CD4-positive, alpha-beta memory T cell (primary cell): Measurements from ENCODE around the gene CIB4. TPM values are rescaled to one million over a fixed set of nuclear protein-coding genes. Genes with fewer than 3 reads are reported as not detected.
"Not testable (repeated sequence)": the region's sequence is repeated elsewhere in the genome, so short reads cannot be mapped to it uniquely, and the experiment has no call there.

Experiments
- CTCF ChIA-PET: fragments of 350-600 bp; sonication (Branson Sonifier 250); formaldehyde crosslinking; loops from one replicate; lab custom pipeline; 2021; ENCODE audit warnings: inconsistent platforms; ENCODE audit not compliant: partially characterized antibody; lab: Charles Lee
- POLR2A ChIA-PET: fragments of 350-600 bp; sonication (Branson Sonifier 250); formaldehyde crosslinking; loops from one replicate; lab custom pipeline; 2021; ENCODE audit not compliant: partially characterized antibody; lab: Charles Lee
- DNase-seq, 5 donors: peaks; one replicate each; pipeline versions ENCODE4 v3.0.0 to v3.0.0-alpha.2; 2020 to 2022; ENCODE audit warnings: mixed read lengths in 1 of 5
- H3K27ac ChIP-seq: one replicate; pipeline ENCODE4 v1.7.0; 2013; ENCODE audit warnings: low read depth, low read length
- H3K27me3 ChIP-seq: 2 replicates; pipeline ENCODE4 v1.7.0; 2013; ENCODE audit warnings: mild to moderate bottlenecking, low read length, moderate library complexity; ENCODE audit not compliant: insufficient read depth
- H3K36me3 ChIP-seq: 2 replicates; pipeline ENCODE4 v1.7.0; 2013; ENCODE audit warnings: mild to moderate bottlenecking, low read length, moderate library complexity; ENCODE audit not compliant: insufficient read depth
- H3K4me1 ChIP-seq: 2 replicates; pipeline ENCODE4 v1.7.0; 2013; ENCODE audit warnings: mild to moderate bottlenecking, low read length, moderate library complexity; ENCODE audit not compliant: insufficient read depth
- H3K4me3 ChIP-seq, 2 donors: one replicate each; pipeline ENCODE4 v1.7.0; 2013; ENCODE audit warnings: low read length in 2 of 2, mild to moderate bottlenecking in 1 of 2
- H3K9me3 ChIP-seq, 2 donors: one replicate each; pipeline ENCODE4 v1.7.0; 2013; ENCODE audit warnings: low read length in 2 of 2, control low read depth in 1 of 2; ENCODE audit not compliant: control insufficient read depth in 1 of 2
- H3K27ac Mint-ChIP-seq, 7 donors: one replicate each; pipeline ENCODE4 v1.8.0; 2020 to 2021; ENCODE audit warnings: mixed read lengths in 7 of 7, mild to moderate bottlenecking in 6 of 7, inconsistent platforms in 3 of 7, moderate library complexity in 3 of 7
- H3K27me3 Mint-ChIP-seq, 2 donors: one replicate each; pipeline ENCODE4 v1.8.0; 2020 to 2021; ENCODE audit warnings: mixed read lengths in 2 of 2
- H3K36me3 Mint-ChIP-seq, 2 donors: one replicate each; pipeline ENCODE4 v1.8.0; 2020 to 2021; ENCODE audit warnings: mixed read lengths in 2 of 2, inconsistent platforms in 1 of 2, mild to moderate bottlenecking in 1 of 2
- H3K4me1 Mint-ChIP-seq, 4 donors: one replicate each; pipeline ENCODE4 v1.8.0; 2020 to 2021; ENCODE audit warnings: mixed read lengths in 4 of 4, mild to moderate bottlenecking in 1 of 4
- H3K4me3 Mint-ChIP-seq, 8 donors: one replicate each; pipeline ENCODE4 v1.8.0; 2020 to 2021; ENCODE audit warnings: mixed read lengths in 8 of 8, mild to moderate bottlenecking in 7 of 8, moderate library complexity in 6 of 8, inconsistent platforms in 3 of 8
- H3K9me3 Mint-ChIP-seq, 8 donors: one replicate each; pipeline ENCODE4 v1.8.0; 2020 to 2021; ENCODE audit warnings: mixed read lengths in 8 of 8, mild to moderate bottlenecking in 5 of 8, inconsistent platforms in 3 of 8, moderate library complexity in 1 of 8
- intact Hi-C: fragments of 100-400 bp; cut with micrococcal nuclease; formaldehyde crosslinking; loops from one replicate; pipeline ENCODE4 v1.15.1; 2023
- polyA plus RNA-seq, 2 donors: library from polyadenylated mRNA; unstranded; fragments of 300-500 nt; fragmentation: Illumina TruSeq; gene quantifications; one replicate each; pipeline ENCODE4 v1.2.3, GENCODE V29; 2021
- total RNA-seq, 2 experiments: library from RNA; stranded (reverse); gene quantifications; one replicate each; pipeline ENCODE4 v1.2.3, GENCODE V29; 2021

CIB4 gene
- total and polyA plus RNA-seq, 4 experiments from 2014 or later: not detected

GRCh38 chr2:26571316-26571715 lies 69.8 kb downstream of the CIB4 start:
- DNase-seq: no peak
- POLR2A ChIA-PET: no interaction called here

GRCh38 chr2:26570083-26570430 lies 71.1 kb downstream of the CIB4 start:
- H3K4me1 Mint-ChIP-seq: no peaks in the 10 kb centered on the region
- DNase-seq: no peak
- H3K4me3 ChIP-seq: no peak overlapping the region
- peaks cover 16 to 23% of the 10 kb centered on the region in 2 donors for H3K27me3 Mint-ChIP-seq
- H3K36me3 Mint-ChIP-seq: no peaks in the 10 kb centered on the region
- no peaks in the 10 kb centered on the region for H3K27me3 ChIP-seq
- H3K9me3 Mint-ChIP-seq: peaks cover 0 to 2% (median 0%) of the 10 kb centered on the region in 8 donors
- intact Hi-C loops: loop anchor here (10.0 kb wide), 1 partner anchor 335 kb away; no protein-coding TSS in a partner anchor
- no peaks in the 10 kb centered on the region for H3K36me3 ChIP-seq
- no peaks in the 10 kb centered on the region for H3K4me1 ChIP-seq
- no peak overlapping the region for H3K4me3 Mint-ChIP-seq
- POLR2A ChIA-PET: no interaction called here
- CTCF ChIA-PET: no interaction called here
- no peak overlapping the region for H3K27ac Mint-ChIP-seq
- no peaks in the 10 kb centered on the region for H3K9me3 ChIP-seq
- H3K27ac ChIP-seq: no peak overlapping the region

More at GRCh38 chr2:26571316-26571715, 69.8 kb downstream of the CIB4 start:
- Mint-ChIP-seq H3K36me3 (no peaks in the 10 kb centered on the region), H3K4me3 (no peak overlapping the region), H3K9me3 (peaks cover 0 to 2% (median 0%) of the 10 kb centered on the region in 8 donors), H3K27me3 (peaks cover 14 to 17% of the 10 kb centered on the region in 2 donors), H3K27ac (no peak overlapping the region), H3K4me1 (no peaks in the 10 kb centered on the region)
- H3K4me3 ChIP-seq: no peak overlapping the region
- intact Hi-C loops: loop anchor here (10.0 kb wide), 1 partner anchor 337 kb away; no protein-coding TSS in a partner anchor
- no peaks in the 10 kb centered on the region for H3K9me3 ChIP-seq
- no peak overlapping the region for H3K27ac ChIP-seq
- CTCF ChIA-PET: no interaction called here
- no peaks in the 10 kb centered on the region for H3K27me3 ChIP-seq
- H3K36me3 ChIP-seq: no peaks in the 10 kb centered on the region
- no peaks in the 10 kb centered on the region for H3K4me1 ChIP-seq

- DNase-seq: no peak
- Histone ChIP-seq H3K9me3 (no peaks in the 10 kb centered on the region), H3K27ac (no peak overlapping the region), H3K4me1 (no peaks in the 10 kb centered on the region), H3K27me3 (no peaks in the 10 kb centered on the region), H3K36me3 (no peaks in the 10 kb centered on the region), H3K4me3 (no peak overlapping the region)
- Mint-ChIP-seq H3K36me3 (no peaks in the 10 kb centered on the region), H3K9me3 (peaks cover 0 to 2% (median 0%) of the 10 kb centered on the region in 8 donors), H3K4me1 (no peaks in the 10 kb centered on the region), H3K27ac (no peak overlapping the region), H3K27me3 (peaks cover 18 to 27% of the 10 kb centered on the region in 2 donors), H3K4me3 (no peak overlapping the region)
- ChIA-PET POLR2A (no interaction called here), CTCF (interaction anchor here (3.9 kb wide), 1 partner anchor 8 kb away, joined by 17 read pairs; no protein-coding TSS in a partner anchor)
- intact Hi-C loops: loop anchor here (10.0 kb wide), 1 partner anchor 335 kb away; no protein-coding TSS in a partner anchor
Observed at GRCh38 chr2:26569216-26570082, 71.7 kb downstream of the CIB4 start.

- Histone ChIP-seq H3K4me1 (no peaks in the 10 kb centered on the region), H3K27me3 (peaks cover 8% of the 10 kb centered on the region), H3K27ac (no peak overlapping the region), H3K4me3 (no peak overlapping the region), H3K36me3 (no peaks in the 10 kb centered on the region), H3K9me3 (no peaks in the 10 kb centered on the region)
- no peaks in the 10 kb centered on the region for H3K36me3 Mint-ChIP-seq
- H3K27ac Mint-ChIP-seq: no peak overlapping the region
- H3K27me3 Mint-ChIP-seq: peaks cover 28 to 37% of the 10 kb centered on the region in 2 donors
- POLR2A ChIA-PET: no interaction called here
- H3K4me3 Mint-ChIP-seq: no peak overlapping the region
- DNase-seq: no peak
- CTCF ChIA-PET: interaction anchor here (3.9 kb wide), 1 partner anchor 9 kb away, joined by 17 read pairs; no protein-coding TSS in a partner anchor
- H3K4me1 Mint-ChIP-seq: peaks cover 0 to 2% (median under 1%) of the 10 kb centered on the region in 4 donors
- intact Hi-C loops: no loop called here
- peaks cover 0 to 2% (median 0%) of the 10 kb centered on the region in 8 donors for H3K9me3 Mint-ChIP-seq
Observed at GRCh38 chr2:26568076-26568890, 72.9 kb downstream of the CIB4 start.

GRCh38 chr2:26567534-26567933 lies 73.6 kb downstream of the CIB4 start:
- H3K4me1 ChIP-seq: peaks cover 4% of the 10 kb centered on the region
- Mint-ChIP-seq H3K9me3 (peaks cover 0 to 2% (median 0%) of the 10 kb centered on the region in 8 donors), H3K27me3 (peaks cover 32 to 41% of the 10 kb centered on the region in 2 donors), H3K4me3 (no peak overlapping the region), H3K27ac (no peak overlapping the region), H3K36me3 (no peaks in the 10 kb centered on the region), H3K4me1 (peaks cover 0 to 8% (median 5%) of the 10 kb centered on the region in 4 donors)
- peaks cover 15% of the 10 kb centered on the region for H3K27me3 ChIP-seq
- H3K27ac ChIP-seq: no peak overlapping the region
- no peaks in the 10 kb centered on the region for H3K9me3 ChIP-seq
- no peak overlapping the region for H3K4me3 ChIP-seq
- intact Hi-C loops: no loop called here
- H3K36me3 ChIP-seq: no peaks in the 10 kb centered on the region
- POLR2A ChIA-PET: no interaction called here
- CTCF ChIA-PET: interaction anchor here (3.9 kb wide), 1 partner anchor 10 kb away, joined by 17 read pairs; no protein-coding TSS in a partner anchor
- no peak for DNase-seq

GRCh38 chr2:26566731-26567130 lies 74.4 kb downstream of the CIB4 start:
- H3K27ac ChIP-seq: not testable (repeated sequence)

GRCh38 chr2:26566081-26566375 lies 75.1 kb downstream of the CIB4 start:
- H3K27ac ChIP-seq: no peak overlapping the region
- intact Hi-C loops: no loop called here
- Mint-ChIP-seq H3K36me3 (no peaks in the 10 kb centered on the region), H3K4me3 (no peak overlapping the region), H3K4me1 (peaks cover 0 to 11% (median 5%) of the 10 kb centered on the region in 4 donors), H3K9me3 (peaks cover 0 to 2% (median 0%) of the 10 kb centered on the region in 8 donors), H3K27me3 (peaks cover 38 to 42% of the 10 kb centered on the region in 2 donors), H3K27ac (no peak overlapping the region)
- no peak for DNase-seq
- no peak overlapping the region for H3K4me3 ChIP-seq
- peaks cover 23% of the 10 kb centered on the region for H3K27me3 ChIP-seq
- CTCF ChIA-PET: interaction anchor here (3.9 kb wide), 1 partner anchor 11 kb away, joined by 17 read pairs; no protein-coding TSS in a partner anchor
- no peaks in the 10 kb centered on the region for H3K9me3 ChIP-seq
- no peaks in the 10 kb centered on the region for H3K36me3 ChIP-seq
- POLR2A ChIA-PET: no interaction called here
- H3K4me1 ChIP-seq: peaks cover 11% of the 10 kb centered on the region

More at GRCh38 chr2:26566731-26567130, 74.4 kb downstream of the CIB4 start:
- DNase-seq, POLR2A ChIA-PET, H3K36me3 ChIP-seq, intact Hi-C loops, H3K4me3 Mint-ChIP-seq, H3K9me3 ChIP-seq, H3K4me3 ChIP-seq, H3K9me3 Mint-ChIP-seq, H3K36me3 Mint-ChIP-seq, H3K27ac Mint-ChIP-seq: not testable (repeated sequence)
- Mint-ChIP-seq H3K27me3 (peaks cover 36 to 42% of the 10 kb centered on the region in 2 donors), H3K4me1 (peaks cover 0 to 11% (median 5%) of the 10 kb centered on the region in 4 donors)
- Histone ChIP-seq H3K4me1 (peaks cover 11% of the 10 kb centered on the region), H3K27me3 (peaks cover 17% of the 10 kb centered on the region)
- CTCF ChIA-PET: interaction anchor here (3.9 kb wide), 1 partner anchor 11 kb away, joined by 17 read pairs; no protein-coding TSS in a partner anchor
